Measurements from ENCODE around the gene TGFBR3.

The TGFBR3 gene

DNA sequence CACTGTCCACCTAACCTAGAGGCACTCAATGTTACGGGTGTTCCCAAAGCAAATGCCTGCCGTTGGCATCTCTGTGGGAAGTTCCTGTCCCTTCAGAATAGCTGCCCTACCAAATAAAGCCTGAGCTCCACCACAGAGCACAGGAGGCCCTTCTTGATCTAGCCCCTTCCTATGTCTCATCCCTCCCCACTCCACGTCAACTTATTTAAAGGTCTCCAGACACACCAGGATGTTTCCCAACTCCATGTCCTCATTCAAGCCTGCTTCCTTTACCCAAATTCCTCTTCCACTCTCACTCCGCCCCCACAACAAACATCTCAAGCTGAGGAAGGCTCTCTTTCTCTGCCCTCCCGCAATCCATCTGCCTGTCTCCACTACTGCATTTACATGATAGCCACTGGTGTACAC is 87.7 kb downstream of the TGFBR3 start:
- peak; percentile 17 for DNase-seq

GRCh38 chr1:91797164-91797563 is 88.8 kb downstream of the TGFBR3 start:
- DNase-seq, result peak; percentile 10

DNA sequence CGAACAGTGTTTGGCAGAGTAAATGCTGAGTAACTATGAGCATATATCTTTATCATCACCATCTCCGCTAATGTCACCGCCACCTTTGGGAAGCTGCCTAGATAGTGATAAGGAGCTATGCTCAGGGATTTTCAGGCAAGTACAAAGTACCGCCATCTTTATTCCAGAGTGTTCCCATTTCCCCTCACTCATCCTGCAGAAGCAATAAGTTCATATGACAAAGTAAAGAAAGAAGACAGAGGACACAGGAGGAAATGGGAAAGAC is 89.6 kb downstream of the TGFBR3 start:
- DNase-seq, result no peak

- peak; percentile 32 for DNase-seq
These were observed 90.2 kb downstream of the TGFBR3 start for GRCh38 chr1:91795591-91796389.

DNA sequence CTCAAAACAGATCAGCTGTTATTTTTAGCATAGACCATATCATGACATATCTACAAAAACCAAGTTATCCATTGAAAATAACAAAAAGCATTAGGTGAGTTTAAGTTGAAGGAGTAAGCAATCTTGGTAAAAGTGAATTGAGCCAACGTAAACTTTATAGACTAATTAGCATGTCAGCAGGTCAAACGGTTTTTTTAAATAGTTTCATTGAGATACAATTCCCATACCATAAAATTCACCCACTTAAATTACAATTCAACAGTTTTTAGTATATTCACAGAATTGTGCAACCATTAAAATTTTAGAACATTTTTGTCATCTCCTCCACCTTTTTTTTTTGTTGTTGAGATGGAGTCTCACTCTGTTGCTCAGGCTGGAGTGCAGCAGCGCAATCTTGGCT is 92.1 kb downstream of the TGFBR3 start:
- no peak for DNase-seq

DNA sequence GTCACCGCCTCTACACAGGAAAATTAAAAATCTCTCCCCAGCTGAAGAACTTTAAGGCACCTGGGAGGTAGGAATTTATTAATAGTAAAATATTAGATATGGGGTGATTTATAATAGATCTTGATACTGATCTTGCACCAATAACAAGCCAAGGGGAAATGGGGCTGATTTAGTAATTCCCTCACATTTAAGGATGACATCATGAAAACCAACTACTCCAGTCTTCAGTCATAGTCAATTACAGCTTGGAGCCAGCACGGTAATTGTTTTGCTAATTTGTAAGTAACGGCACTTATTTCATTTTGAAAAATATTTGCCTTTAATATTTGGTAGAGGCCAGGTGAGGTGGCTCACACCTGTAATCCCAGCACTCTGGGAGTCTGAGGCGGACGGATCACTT is 92.8 kb downstream of the TGFBR3 start:
- DNase-seq, result peak; percentile 2

- peak; percentile 26 for DNase-seq
These were observed 93.4 kb downstream of the TGFBR3 start for GRCh38 chr1:91792489-91793071.

DNA sequence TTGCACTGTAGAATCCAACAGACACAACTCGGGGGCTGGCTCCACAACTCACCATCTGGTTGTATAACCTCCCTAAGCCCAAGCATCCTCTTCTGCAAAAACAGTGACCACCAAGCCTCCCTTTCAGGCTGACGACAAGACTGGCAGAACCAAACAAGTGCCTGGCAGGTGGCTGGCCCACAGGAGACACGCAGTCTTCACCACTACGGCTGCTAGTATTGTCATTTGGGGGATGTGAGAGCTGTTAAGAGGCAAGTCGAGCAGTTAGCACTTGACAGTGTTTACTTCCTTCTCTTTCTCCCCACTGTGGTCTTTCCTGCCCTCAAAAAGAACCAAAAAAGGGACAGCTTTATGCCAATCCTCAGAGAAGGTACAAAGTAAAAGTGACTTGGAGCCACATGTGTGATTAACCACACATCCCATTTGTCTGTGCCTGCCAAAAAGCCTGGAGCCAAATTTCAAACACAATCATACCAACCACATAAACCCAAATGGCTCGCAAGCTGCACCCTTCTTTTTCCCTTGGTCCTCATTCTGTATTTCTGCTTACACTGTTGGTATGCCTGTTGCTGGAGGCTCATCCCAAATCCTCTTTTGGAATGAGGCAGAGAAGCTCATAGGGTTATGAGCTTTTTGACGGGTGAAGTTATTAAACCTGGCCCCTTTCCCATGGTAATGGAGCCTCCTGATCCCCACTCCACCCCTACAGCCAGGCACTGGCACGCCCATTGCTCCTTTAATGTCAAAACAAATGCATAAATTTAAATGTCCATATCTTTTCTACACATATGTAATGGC is 94.1 kb downstream of the TGFBR3 start:
- peak; percentile 29 for DNase-seq

GRCh38 chr1:91791103-91791502 is 94.8 kb downstream of the TGFBR3 start:
- no peak for DNase-seq

DNA sequence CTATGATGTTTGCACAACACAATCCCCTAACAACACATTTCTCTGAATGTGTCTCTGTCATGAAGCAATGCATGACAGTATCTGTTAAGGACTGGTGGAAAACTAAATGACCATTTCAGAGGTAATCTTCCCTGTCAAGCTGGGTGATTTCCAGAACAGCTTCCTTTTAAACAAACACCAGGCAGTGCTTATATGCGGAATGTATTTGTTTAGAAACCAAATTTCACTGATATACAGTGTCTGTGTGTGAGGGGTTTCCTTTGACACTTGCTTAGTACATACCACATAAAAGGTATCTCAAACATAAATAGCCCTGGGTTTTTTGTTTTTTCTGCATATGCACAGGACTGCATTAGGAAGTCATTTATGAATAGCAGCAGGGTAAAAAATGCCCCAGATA is 95.6 kb downstream of the TGFBR3 start:
- no peak for DNase-seq

DNA sequence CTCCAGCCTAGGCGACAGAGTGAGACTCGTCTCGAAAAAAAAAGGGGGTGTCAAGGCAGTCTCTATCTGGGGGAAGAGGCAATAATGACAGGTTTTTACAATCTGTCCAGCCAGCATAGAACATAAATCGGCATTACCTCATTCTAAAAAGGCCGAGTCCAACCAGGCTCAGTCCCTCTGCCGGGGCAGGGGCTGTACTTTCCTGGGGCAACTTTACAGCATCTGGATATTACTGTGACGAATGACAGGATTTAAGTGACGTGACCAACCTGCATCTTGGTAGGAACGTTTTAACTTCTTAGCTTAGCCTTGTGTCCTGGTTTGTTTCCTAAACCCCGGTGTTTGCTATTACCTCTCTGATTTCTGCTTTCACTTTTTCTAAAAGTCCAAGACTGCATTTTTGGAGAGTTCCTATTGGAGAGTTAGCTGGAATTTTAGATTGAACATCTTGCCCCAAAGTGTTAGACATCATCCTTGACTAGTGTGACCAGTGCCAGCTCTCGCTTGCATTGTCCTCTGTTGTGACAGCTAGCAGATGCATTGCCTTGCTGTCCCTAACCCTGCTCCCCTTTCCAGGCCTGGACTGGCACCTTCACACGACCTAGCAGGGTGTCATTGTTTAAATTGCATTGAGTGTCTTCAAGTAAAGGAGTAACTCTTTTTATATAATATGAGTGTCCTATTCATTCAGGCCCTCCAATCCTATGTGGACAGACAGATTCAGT is 96.5 kb downstream of the TGFBR3 start:
- DNase-seq, result no peak

DNA sequence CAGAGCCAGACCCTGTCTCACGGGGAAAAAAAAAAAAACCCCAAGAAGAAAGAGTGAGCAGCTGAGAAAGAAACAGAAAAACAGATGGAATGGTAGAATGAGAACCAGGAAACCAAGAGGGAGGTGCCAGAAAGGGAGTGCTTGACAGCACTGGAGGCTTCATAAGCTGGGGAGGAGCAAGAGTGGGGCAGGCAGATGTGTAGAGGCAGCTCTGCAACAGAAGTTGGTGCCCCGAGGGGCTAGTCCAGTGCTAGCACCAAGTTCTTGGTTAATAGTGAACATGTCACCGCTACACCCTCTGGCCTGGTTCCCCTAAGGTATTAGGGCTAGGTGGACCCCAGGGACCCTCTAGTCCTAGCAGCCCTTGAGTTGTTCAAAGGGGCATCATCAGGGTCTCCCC is 98.0 kb downstream of the TGFBR3 start:
- peak; percentile 25 for DNase-seq

GRCh38 chr1:91784616-91785015 is 101.3 kb downstream of the TGFBR3 start:
- no peak for DNase-seq

- DNase-seq, result no peak
These were observed 101.8 kb downstream of the TGFBR3 start for GRCh38 chr1:91784191-91784590.

DNA sequence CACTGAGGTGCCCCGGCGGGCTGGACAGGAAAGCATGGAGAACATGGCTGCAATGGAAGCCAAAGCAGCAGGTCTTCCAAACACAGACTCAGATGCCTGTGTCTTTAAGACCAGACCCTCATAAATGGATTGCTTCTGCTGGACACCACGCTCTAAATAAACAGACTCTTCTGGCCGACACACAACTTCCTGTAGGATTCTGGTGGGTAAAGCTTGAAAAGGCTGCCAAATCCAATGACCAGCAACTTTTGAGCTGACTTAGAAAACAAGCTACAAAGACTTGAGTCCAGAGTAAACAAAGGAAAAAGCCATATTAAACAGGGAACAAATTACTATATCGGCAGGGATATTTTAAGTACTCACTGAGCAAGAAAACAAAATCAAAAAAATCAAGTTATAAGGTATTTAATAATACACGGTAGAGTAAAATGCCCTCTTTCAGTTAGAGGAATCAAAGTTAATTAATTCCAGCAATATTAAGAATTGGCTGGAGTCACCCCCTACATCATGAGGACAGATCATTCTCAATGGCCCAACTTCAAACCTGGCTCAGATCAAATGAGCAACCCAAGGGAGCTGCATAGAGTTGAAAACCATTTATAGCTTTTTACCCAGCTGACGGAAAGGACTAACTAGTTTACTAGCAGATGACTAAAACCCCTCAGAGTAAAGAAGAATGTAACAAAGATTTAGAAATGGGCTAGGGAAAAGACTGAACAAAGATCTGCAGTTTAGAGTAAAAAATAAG is 102.4 kb downstream of the TGFBR3 start:
- DNase-seq, result no peak

DNA sequence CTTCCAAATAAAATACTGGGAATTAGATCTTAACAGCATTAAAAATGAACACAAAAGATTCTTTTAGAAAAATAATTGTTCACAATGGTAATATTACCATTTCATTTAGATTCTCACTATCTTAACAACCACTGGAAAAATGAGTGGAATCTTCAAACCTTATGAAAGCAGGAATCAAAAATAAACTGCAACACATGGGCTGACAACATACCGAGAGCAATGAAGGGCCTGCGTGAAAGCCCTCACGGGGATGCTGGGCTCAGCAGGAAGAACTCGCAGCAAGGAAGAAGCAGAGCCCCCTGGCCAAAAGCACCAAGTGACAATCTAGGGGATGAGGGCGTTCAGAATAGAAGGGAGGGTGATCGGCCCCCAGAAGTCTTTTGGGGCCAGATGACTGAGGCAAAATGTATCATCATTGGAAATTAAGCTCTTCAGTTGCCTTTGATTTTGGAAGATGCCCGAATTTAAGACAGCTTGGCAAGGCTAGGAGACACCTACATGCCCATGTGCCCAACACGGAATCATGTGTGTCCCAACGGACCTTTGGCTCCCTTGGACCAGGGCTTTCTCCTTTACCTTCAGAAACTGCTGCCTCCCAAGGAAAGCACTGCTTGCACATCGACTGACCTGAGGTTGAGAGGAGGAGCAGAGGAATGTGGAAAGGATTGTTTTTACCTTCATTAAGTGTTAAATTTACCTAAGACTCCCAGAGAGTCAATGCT is 103.9 kb downstream of the TGFBR3 start:
- no peak for DNase-seq

DNA sequence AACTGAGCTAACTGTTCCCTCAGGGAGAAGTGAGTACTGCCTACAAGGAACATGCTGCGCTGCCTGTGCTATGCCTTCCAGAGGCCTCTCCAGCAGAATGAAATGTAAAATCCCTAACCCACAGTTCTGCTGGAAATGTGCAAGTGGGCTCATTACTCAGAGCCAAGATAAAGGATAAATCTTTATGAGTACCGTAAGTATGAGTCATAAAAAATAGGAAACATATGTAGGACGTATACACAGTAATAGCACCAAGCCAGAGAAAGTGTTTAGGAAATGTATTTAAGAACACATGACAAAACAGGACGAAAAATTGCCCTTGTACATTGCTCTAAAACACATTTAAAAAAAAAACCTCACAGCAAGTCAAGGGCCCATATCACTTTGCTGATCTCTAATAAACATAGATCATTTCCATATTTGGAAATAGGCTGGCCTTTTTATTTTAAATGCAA is 104.6 kb downstream of the TGFBR3 start:
- no peak for DNase-seq

GRCh38 chr1:91779548-91780021 is 106.4 kb downstream of the TGFBR3 start:
- DNase-seq, result no peak

GRCh38 chr1:91778964-91779363 is 107.0 kb downstream of the TGFBR3 start:
- no peak for DNase-seq

GRCh38 chr1:91777630-91778300 is 108.2 kb downstream of the TGFBR3 start:
- no peak for DNase-seq

DNA sequence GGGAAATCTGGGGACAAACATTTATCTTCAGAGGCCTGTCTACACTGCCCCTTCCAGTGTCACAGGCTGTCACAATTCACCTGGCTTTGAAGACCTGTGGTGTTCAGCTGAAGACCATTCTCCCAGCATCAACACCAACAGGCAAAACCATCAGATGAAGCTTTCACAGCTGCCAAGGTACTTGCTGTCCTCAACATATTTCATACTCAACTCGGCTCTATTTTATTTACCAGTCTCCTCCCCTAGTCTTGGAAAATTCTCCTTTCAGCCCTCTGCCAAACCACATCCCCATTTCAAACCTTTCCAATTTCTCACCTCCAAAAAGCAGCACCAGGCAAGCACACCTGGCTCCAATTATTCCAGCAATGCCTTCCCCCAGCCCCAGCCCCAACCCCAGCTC is 108.8 kb downstream of the TGFBR3 start:
- DNase-seq, result no peak
